ENCODE results near the gene PTPRB.

Gene PTPRB

GRCh38 chr12:70618371-70618770, 18.9 kb downstream of the PTPRB start:
- H3K4me3 ChIP-seq (ENCODE audit: low read depth, low read length) = no peak overlapping the region
- TF ChIP-seq MAX (IDR thresholded peaks at IDR 0.05; ENCODE audit: low read depth, low read length) (no peak), MYC (IDR thresholded peaks at IDR 0.05; ENCODE audit: low read depth, low read length) (no peak), POLR2A (IDR thresholded peaks at IDR 0.05; ENCODE audit: extremely low read depth, insufficient read length) (no peak)
- TF ChIP-seq, protein P1, sequence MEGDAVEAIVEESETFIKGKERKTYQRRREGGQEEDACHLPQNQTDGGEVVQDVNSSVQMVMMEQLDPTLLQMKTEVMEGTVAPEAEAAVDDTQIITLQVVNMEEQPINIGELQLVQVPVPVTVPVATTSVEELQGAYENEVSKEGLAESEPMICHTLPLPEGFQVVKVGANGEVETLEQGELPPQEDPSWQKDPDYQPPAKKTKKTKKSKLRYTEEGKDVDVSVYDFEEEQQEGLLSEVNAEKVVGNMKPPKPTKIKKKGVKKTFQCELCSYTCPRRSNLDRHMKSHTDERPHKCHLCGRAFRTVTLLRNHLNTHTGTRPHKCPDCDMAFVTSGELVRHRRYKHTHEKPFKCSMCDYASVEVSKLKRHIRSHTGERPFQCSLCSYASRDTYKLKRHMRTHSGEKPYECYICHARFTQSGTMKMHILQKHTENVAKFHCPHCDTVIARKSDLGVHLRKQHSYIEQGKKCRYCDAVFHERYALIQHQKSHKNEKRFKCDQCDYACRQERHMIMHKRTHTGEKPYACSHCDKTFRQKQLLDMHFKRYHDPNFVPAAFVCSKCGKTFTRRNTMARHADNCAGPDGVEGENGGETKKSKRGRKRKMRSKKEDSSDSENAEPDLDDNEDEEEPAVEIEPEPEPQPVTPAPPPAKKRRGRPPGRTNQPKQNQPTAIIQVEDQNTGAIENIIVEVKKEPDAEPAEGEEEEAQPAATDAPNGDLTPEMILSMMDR (IDR thresholded peaks at IDR 0.05; ENCODE audit: low read depth, low read length) = no peak
- no peak for DNase-seq (ENCODE audit: low read depth)

GRCh38 chr12:70617450-70617849, 19.8 kb downstream of the PTPRB start:
- DNase-seq (ENCODE audit: low read depth) = no peak
- H3K4me3 ChIP-seq (ENCODE audit: low read depth, low read length) = no peak overlapping the region
- TF ChIP-seq, protein P1 (IDR thresholded peaks at IDR 0.05; ENCODE audit: low read depth, low read length) = no peak

DNA sequence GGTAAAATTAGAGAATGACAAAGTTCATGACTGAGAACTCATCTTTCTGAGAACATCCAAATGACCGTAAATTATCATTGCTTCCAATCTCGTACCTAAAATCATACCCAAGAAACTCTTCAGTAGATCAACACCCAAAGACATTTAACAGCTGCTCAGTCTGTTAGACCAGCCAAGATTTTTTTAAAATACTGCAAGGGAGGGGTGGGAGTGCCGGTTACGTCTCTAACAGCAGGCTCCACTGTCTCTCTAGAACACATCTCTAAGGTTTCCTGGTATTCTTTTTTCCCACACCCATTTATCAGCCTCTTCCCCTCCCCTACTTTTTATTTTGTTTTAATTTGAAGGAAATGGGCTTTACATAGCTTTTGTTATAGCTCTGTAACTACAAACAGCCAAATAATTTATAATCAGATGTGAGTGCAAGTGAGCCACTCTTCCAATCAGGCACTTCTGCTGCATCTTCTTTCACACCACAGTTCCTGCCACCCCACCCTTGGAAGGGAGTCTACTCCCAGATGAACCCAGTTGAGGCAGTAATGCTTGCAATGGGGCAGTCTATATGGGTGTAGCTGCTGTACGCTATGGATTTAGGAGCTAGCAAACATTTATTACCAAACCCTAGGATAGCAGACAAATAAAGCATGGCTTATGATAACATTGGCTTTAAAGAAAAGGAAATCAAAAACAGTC, 21.9 kb downstream of the PTPRB start:
- H3K4me3 ChIP-seq (ENCODE audit: low read depth, low read length) = no peak overlapping the region
- no peak for TF ChIP-seq MAX (IDR thresholded peaks at IDR 0.05; ENCODE audit: low read depth, low read length)
- no peak for TF ChIP-seq MYC (IDR thresholded peaks at IDR 0.05; ENCODE audit: low read depth, low read length)
- TF ChIP-seq, protein P1 (IDR thresholded peaks at IDR 0.05; ENCODE audit: low read depth, low read length) = no peak
- no peak for TF ChIP-seq POLR2A (IDR thresholded peaks at IDR 0.05; ENCODE audit: extremely low read depth, insufficient read length)

GRCh38 chr12:70609739-70610491, 27.3 kb downstream of the PTPRB start:
- no peak overlapping the region for H3K4me3 ChIP-seq (ENCODE audit: low read depth, low read length)
- TF ChIP-seq, protein P1 (IDR thresholded peaks at IDR 0.05; ENCODE audit: low read depth, low read length) = no peak
- TF ChIP-seq MAX (IDR thresholded peaks at IDR 0.05; ENCODE audit: low read depth, low read length) (no peak), MYC (IDR thresholded peaks at IDR 0.05; ENCODE audit: low read depth, low read length) (no peak), POLR2A (IDR thresholded peaks at IDR 0.05; ENCODE audit: extremely low read depth, insufficient read length) (no peak)
- DNase-seq (ENCODE audit: low read depth) = no peak

More for the DNA sequence above, 21.9 kb downstream of the PTPRB start:
- DNase-seq (ENCODE audit: low read depth) = no peak

DNA sequence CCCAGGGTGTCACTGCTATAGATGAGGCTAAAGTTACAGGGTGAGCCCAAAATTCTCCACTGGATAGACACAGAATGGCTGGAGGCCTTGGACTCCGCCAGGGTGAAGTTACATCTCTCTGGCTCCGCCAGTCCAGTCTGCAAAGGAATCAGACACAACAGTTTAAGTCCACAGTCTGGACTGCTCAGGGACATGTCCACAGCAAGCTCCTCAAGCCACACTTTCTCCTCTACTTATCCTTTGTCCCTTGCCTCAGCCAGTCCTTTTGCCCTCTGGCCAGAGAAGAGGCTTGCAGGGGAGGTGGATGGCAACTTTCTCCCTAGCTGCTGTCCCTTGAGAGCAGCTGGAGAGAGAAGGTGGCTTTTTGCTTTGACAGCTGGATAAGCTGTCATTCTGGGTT, 28.0 kb downstream of the PTPRB start:
- DNase-seq (ENCODE audit: low read depth) = no peak
- no peak overlapping the region for H3K4me3 ChIP-seq (ENCODE audit: low read depth, low read length)
- TF ChIP-seq MAX (IDR thresholded peaks at IDR 0.05; ENCODE audit: low read depth, low read length) (no peak), MYC (IDR thresholded peaks at IDR 0.05; ENCODE audit: low read depth, low read length) (no peak), POLR2A (IDR thresholded peaks at IDR 0.05; ENCODE audit: extremely low read depth, insufficient read length) (no peak)
- TF ChIP-seq, protein P1 (IDR thresholded peaks at IDR 0.05; ENCODE audit: low read depth, low read length) = no peak
